HepG2 (cell line): ENCODE results near the gene IBTK. TPM values are rescaled to one million over a fixed set of nuclear protein-coding genes. Genes with fewer than 3 reads are reported as not detected.

Experiments
- ATAC-seq: fragments of 200-7000 bp; cut with Tn5 transposase; 3 replicates; pipeline ENCODE4 v1.9.1; 2020; ENCODE audit warnings: mild to moderate bottlenecking, moderate library complexity
- BruUV-seq: library from RNA; stranded (reverse); fragments of 400-500 nt; replicated peaks from 2 replicates; lab custom pipeline; 2021; lab: Mats Ljungman, UMichigan
- CTCF ChIA-PET: fragments of 300-600 bp; formaldehyde crosslinking; extraction: SDS; loops from one replicate; lab custom pipeline; 2021; ENCODE audit warnings: low total read pairs, inconsistent platforms, low intra/inter-chr PET ratio; lab: Yijun Ruan, JAX
- POLR2A ChIA-PET: fragments of 350-600 bp; sonication (Branson Sonifier 250); formaldehyde crosslinking; loops from one replicate; lab custom pipeline; 2020; ENCODE audit warnings: antibody characterized with exemption, inconsistent platforms; lab: Yijun Ruan, JAX
- DNase-seq: peaks from one replicate; pipeline ENCODE4 v3.0.0-alpha.2; 2015; ENCODE audit warnings: low spot score
- FAIRE-seq: peaks from 3 replicates; lab custom pipeline; 2011; peaks lifted over from hg19 to GRCh38; lab: Jason Lieb, UNC
- H2AFZ ChIP-seq: one replicate; pipeline ENCODE4 v1.6.1; 2011; ENCODE audit warnings: low read length, inconsistent platforms
- H3K27ac ChIP-seq: fragments of 300-600 bp; 3 replicates; pipeline ENCODE4 v1.8.0; 2011; ENCODE audit warnings: mixed run types, mild to moderate bottlenecking, mixed read lengths, low read length, inconsistent platforms; ENCODE audit not compliant: insufficient read depth; ENCODE audit errors: extremely low read length
- H3K27me3 ChIP-seq, 2 experiments: fragments of 200-600 bp in 1 of 2; 2 replicates in 1 of 2; 3 replicates in 1 of 2; pipeline versions ENCODE4 v1.6.0 to v1.8.0; 2011; ENCODE audit warnings: low read length in 2 of 2, mild to moderate bottlenecking in 2 of 2, moderate library complexity in 2 of 2, inconsistent platforms in 1 of 2; ENCODE audit not compliant: insufficient read depth in 2 of 2, control insufficient read depth in 1 of 2
- H3K36me3 ChIP-seq, 2 experiments: fragments of 200-600 bp in 1 of 2; replicated peaks in 1 of 2; 2 replicates in 1 of 2; 3 replicates in 1 of 2; pipeline versions ENCODE4 v1.5.1 to v1.8.0; 2011; ENCODE audit warnings: low read length in 2 of 2, inconsistent platforms in 1 of 2; ENCODE audit not compliant: insufficient read depth in 2 of 2, control insufficient read depth in 1 of 2
- H3K4me1 ChIP-seq: 2 replicates; pipeline ENCODE4 v1.5.1; 2012; ENCODE audit warnings: low read length, inconsistent platforms; ENCODE audit not compliant: insufficient read depth
- H3K4me2 ChIP-seq: 2 replicates; pipeline ENCODE4 v1.6.0; 2011; ENCODE audit warnings: low read depth, low read length, inconsistent platforms
- H3K4me3 ChIP-seq, 3 experiments: fragments of 200-600 bp in 1 of 3; sonication (generic), shearing (Covaris generic) in 1 of 3; replicated peaks in 1 of 3; 2 replicates each; pipeline ENCODE4 v1.5.1; 2011 to 2016; ENCODE audit warnings: low read length in 3 of 3, inconsistent platforms in 2 of 3, low read depth in 2 of 3, mild to moderate bottlenecking in 2 of 3, control low read depth in 1 of 3, mixed read lengths in 1 of 3; ENCODE audit not compliant: insufficient read depth in 1 of 3
- H3K79me2 ChIP-seq: one replicate; pipeline ENCODE4 v1.6.1; 2011; ENCODE audit warnings: low read length, inconsistent platforms; ENCODE audit not compliant: insufficient read depth
- H3K9ac ChIP-seq: 2 replicates; pipeline ENCODE4 v1.6.0; 2011; ENCODE audit warnings: mild to moderate bottlenecking, low read depth, low read length, inconsistent platforms; ENCODE audit not compliant: insufficient read depth
- H3K9me3 ChIP-seq: 2 replicates; pipeline ENCODE4 v1.5.1; 2012; ENCODE audit warnings: mild to moderate bottlenecking, low read length
- H4K20me1 ChIP-seq: 2 replicates; pipeline ENCODE4 v1.6.0; 2011; ENCODE audit warnings: inconsistent platforms, mild to moderate bottlenecking, low read length, moderate library complexity; ENCODE audit not compliant: insufficient read depth
- CREB3 ChIP-seq: sonication (generic); formaldehyde crosslinking; IDR thresholded peaks from 2 replicates; pipeline ENCODE4 v1.5.0; 2020; ENCODE audit warnings: missing genetic modification reagents
- GMEB1 ChIP-seq: sonication (generic); formaldehyde crosslinking; IDR thresholded peaks from 2 replicates; pipeline ENCODE4 v1.5.1; 2020; ENCODE audit warnings: missing genetic modification reagents, mild to moderate bottlenecking, borderline replicate concordance
- GPBP1L1 ChIP-seq: sonication (generic); formaldehyde crosslinking; IDR thresholded peaks from 2 replicates; pipeline ENCODE4 v1.5.0; 2020; ENCODE audit warnings: mild to moderate bottlenecking, missing genetic modification reagents
- HMGXB4 ChIP-seq, 2 experiments: sonication (generic) in 1 of 2; formaldehyde crosslinking in 1 of 2; IDR thresholded peaks; 2 replicates each; pipeline versions ENCODE4 v1.4.0 to v1.6.1; 2018 to 2020; ENCODE audit warnings: missing genetic modification reagents in 2 of 2, borderline replicate concordance in 1 of 2, low read depth in 1 of 2, mild to moderate bottlenecking in 1 of 2, missing biosample characterization in 1 of 2
- MBD4 ChIP-seq: IDR thresholded peaks from 2 replicates; pipeline ENCODE4 v1.6.1; 2012; ENCODE audit warnings: low read length, inconsistent platforms, borderline replicate concordance
- ZNF205 ChIP-seq: IDR thresholded peaks from 2 replicates; pipeline ENCODE4 v1.6.1; 2018; ENCODE audit warnings: missing biosample characterization, missing genetic modification reagents
- ZSCAN25 ChIP-seq: sonication (generic); formaldehyde crosslinking; IDR thresholded peaks from 2 replicates; pipeline ENCODE4 v1.8.0; 2022; ENCODE audit warnings: mild to moderate bottlenecking, missing genetic modification reagents
- WGBS: methylation state at CpG from one replicate; pipeline ENCODE4 v1.1.6; 2017; ENCODE audit warnings: low lambda C conversion rate; 5-methylcytosine and 5-hydroxymethylcytosine counted together
- in situ Hi-C: cut with HindIII; loops from 2 replicates; pipeline ENCODE4 v1.10.0; 2017; ENCODE audit warnings: low pct_unique_long_range_greater_than_20kb; ENCODE audit not compliant: extremely low pct_ligation_motif_present
- intact Hi-C: fragments of 100-400 bp; cut with micrococcal nuclease; formaldehyde crosslinking; loops from one replicate; pipeline ENCODE4 v1.10.0; 2022; ENCODE audit not compliant: unreplicated experiment
- polyA plus RNA-seq, 8 experiments: library from polyadenylated mRNA; depleted of rRNA in 3 of 8; stranded (reverse) in 7 of 8; unstranded in 1 of 8; fragments of >200 nt; fragmentation: Illumina TruSeq in 4 of 8; extraction: Trizol in 4 of 8; gene quantifications; 2 replicates each; pipeline versions ENCODE4 v1.2.1 to v1.2.3, GENCODE V29; 2011 to 2016; ENCODE audit warnings: low read depth in 4 of 8, missing spikeins in 1 of 8, mixed read lengths in 1 of 8; ENCODE audit not compliant: insufficient read depth in 1 of 8
- total RNA-seq, 5 experiments: library from RNA; depleted of rRNA; stranded (reverse); fragments of >200 nt; fragmentation: Illumina TruSeq; extraction: Trizol; gene quantifications; 2 replicates each; pipeline ENCODE4 v1.2.3, GENCODE V29; 2016; ENCODE audit warnings: low read depth in 1 of 5

IBTK gene
- total and polyA plus RNA-seq, 2 of the 13 experiments (the other 11 are each of a cell fraction or from before 2014, with no cell fraction given): 23.8 to 60.0 TPM

DNA sequence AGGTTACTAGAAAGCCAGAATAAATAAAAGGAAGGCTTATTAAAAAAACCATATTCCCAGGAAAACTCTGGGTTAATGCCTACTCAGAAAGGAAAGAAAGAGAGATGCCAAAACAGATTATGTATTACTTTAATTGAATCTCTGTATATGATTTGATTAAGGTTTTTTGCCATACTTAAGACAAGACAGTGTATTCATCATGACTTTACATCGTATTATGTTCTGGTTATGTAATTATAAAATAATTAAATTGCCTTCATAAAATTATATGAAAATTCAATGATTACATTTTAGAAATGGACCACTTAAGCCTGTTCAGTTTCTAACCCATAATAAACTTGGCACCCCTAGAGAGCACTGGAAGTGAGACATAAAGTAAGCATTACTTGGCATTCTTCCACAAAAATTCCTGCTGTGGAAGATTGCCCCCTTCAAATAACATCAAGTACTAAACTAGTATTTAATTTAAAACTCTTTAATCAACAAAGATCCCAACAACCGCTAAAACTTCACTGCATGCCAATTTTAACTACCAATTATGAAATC, 20.8 kb upstream of the IBTK start:
- TF ChIP-seq CREB3 (no peak), MBD4 (no peak)
- Histone ChIP-seq H3K4me3 (no peak overlapping the region), H3K27me3 (peaks cover 0 to 6% of the 10 kb centered on the region in 2 experiments; a peak in 2 of 5 replicates), H3K4me1 (no peaks in the 10 kb centered on the region), H3K27ac (no peak overlapping the region), H3K9me3 (no peaks in the 10 kb centered on the region), H2AFZ (no peak overlapping the region), H3K4me2 (no peak overlapping the region), H3K79me2 (no peaks in the 10 kb centered on the region), H3K36me3 (no peaks in the 10 kb centered on the region), H3K9ac (no peak overlapping the region), H4K20me1 (no peaks in the 10 kb centered on the region)
- ChIA-PET CTCF (no interaction called here), POLR2A (no interaction called here)
- no peak for DNase-seq
- FAIRE-seq: no peak
- ATAC-seq: no peak
- BruUV-seq: no TSS peak
- WGBS: 0% methylated on average over 2 of the region's 2 CpGs
- in situ Hi-C loops: loop anchor here (25.0 kb wide), 1 partner anchor 1244 kb away; the partner anchor contains the start of gene PRSS35
- intact Hi-C loops: no loop called here

- no peak for FAIRE-seq
- no peak for ATAC-seq
- Histone ChIP-seq H3K9me3 (no peaks in the 10 kb centered on the region), H3K27ac (no peak overlapping the region), H3K4me3 (no peak overlapping the region), H3K4me1 (no peaks in the 10 kb centered on the region), H3K27me3 (no peaks in the 10 kb centered on the region; a peak in 1 of 5 replicates), H3K79me2 (no peaks in the 10 kb centered on the region), H4K20me1 (no peaks in the 10 kb centered on the region), H2AFZ (no peak overlapping the region), H3K9ac (no peak overlapping the region), H3K36me3 (no peaks in the 10 kb centered on the region), H3K4me2 (no peak overlapping the region)
- POLR2A ChIA-PET: no interaction called here
- CTCF ChIA-PET: no interaction called here
- intact Hi-C loops (no loop called here), in situ Hi-C loops (loop anchor here (25.0 kb wide), 1 partner anchor 1247 kb away; the partner anchor contains the start of gene PRSS35)
- TF ChIP-seq GMEB1 (no peak), HMGXB4 (CRISPR knock-in tag; IDR thresholded peaks at IDR 0.05; ENCODE audit: borderline replicate concordance in 1 of 2, low read depth in 1 of 2) (no peak), ZSCAN25 (CRISPR knock-in tag) (no peak), GPBP1L1 (CRISPR knock-in tag) (no peak), ZNF205 (CRISPR knock-in tag) (no peak)
- DNase-seq: no peak
- 0% methylated on average over 2 of the region's 2 CpGs for WGBS
- no TSS peak for BruUV-seq
These were observed 17.3 kb upstream of the IBTK start for GRCh38 chr6:82264824-82265223.
